Osteoblast (primary cell): ENCODE results near the gene DCAF6. TPM values are rescaled to one million over a fixed set of nuclear protein-coding genes. Genes with fewer than 3 reads are reported as not detected.

Experiments used
- DNase-seq: peaks from one replicate; pipeline ENCODE4 v3.0.0; 2011; ENCODE audit warnings: low spot score, mixed read lengths; ENCODE audit not compliant: insufficient read length; ENCODE audit errors: missing footprints
- H2AFZ ChIP-seq: 2 replicates; pipeline ENCODE4 v1.6.0; 2011; ENCODE audit warnings: mild to moderate bottlenecking, low read length
- H3K27ac ChIP-seq: 2 replicates; pipeline ENCODE4 v1.5.1; 2011; ENCODE audit warnings: mild to moderate bottlenecking, low read depth, low read length, moderate library complexity
- H3K27me3 ChIP-seq: 2 replicates; pipeline ENCODE4 v1.6.0; 2012; ENCODE audit warnings: mild to moderate bottlenecking, control low read depth, inconsistent platforms, low read length, moderate library complexity; ENCODE audit not compliant: insufficient read depth
- H3K36me3 ChIP-seq: 2 replicates; pipeline ENCODE4 v1.5.1; 2011; ENCODE audit warnings: mild to moderate bottlenecking, low read length, control low read depth, moderate library complexity; ENCODE audit not compliant: insufficient read depth
- H3K4me1 ChIP-seq: 2 replicates; pipeline ENCODE4 v1.5.1; 2011; ENCODE audit warnings: mild to moderate bottlenecking, low read length, control low read depth, moderate library complexity; ENCODE audit not compliant: insufficient read depth
- H3K4me2 ChIP-seq: 2 replicates; pipeline ENCODE4 v1.6.0; 2011; ENCODE audit warnings: mild to moderate bottlenecking, low read length; ENCODE audit not compliant: insufficient read depth
- H3K4me3 ChIP-seq: fragments of 200-600 bp; sonication (generic); 3 replicates; pipeline ENCODE4 v1.5.1; 2012; ENCODE audit warnings: mild to moderate bottlenecking, low read length, inconsistent platforms; ENCODE audit not compliant: insufficient read depth
- H3K79me2 ChIP-seq: 2 replicates; pipeline ENCODE4 v1.6.0; 2012; ENCODE audit warnings: mild to moderate bottlenecking, low read length, control low read depth, inconsistent platforms; ENCODE audit not compliant: insufficient read depth
- H3K9me3 ChIP-seq: 2 replicates; pipeline ENCODE4 v1.5.1; 2011; ENCODE audit warnings: low read depth, low read length, control low read depth
- H4K20me1 ChIP-seq: 2 replicates; pipeline ENCODE4 v1.6.0; 2012; ENCODE audit warnings: mild to moderate bottlenecking, low read length, control low read depth; ENCODE audit not compliant: insufficient read depth
- CTCF ChIP-seq: IDR thresholded peaks from 2 replicates; pipeline ENCODE4 v1.5.1; 2011; ENCODE audit warnings: mild to moderate bottlenecking, low read depth, low read length, moderate library complexity; ENCODE audit errors: extremely low read depth
- total RNA-seq: library from RNA; depleted of rRNA; stranded (reverse); fragments of >200 nt; gene quantifications from 2 replicates; pipeline ENCODE4 v1.2.3, GENCODE V29; 2012

The DCAF6 gene
- total RNA-seq, 1 donor: 91.6 TPM

DNA sequence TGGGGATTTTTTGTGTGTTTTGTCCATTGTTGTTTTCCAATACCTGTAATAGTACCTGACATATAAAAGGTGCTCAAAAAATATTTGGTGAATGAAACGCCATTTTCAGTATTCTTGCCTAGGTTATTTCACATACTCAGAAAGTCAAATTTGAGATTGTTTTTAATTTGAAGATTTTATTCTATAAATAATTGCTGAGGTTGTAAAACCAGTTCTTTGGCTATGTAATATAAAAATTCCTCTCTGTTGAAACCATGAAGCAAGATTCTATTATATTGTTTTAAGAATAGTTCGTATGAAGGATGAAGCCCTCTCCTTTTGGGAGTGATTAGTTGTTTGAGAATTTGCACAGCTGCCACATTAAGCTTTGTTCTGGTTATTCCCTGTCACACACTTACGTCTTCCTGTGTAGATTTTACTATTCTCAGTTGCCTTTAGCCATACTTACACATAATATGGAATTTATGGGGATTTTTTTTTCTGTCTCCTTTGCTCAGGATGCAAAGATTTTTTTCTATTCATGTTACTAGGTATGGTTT, 60.6 kb downstream of the DCAF6 start:
- no peak overlapping the region for H3K4me2 ChIP-seq

DNA sequence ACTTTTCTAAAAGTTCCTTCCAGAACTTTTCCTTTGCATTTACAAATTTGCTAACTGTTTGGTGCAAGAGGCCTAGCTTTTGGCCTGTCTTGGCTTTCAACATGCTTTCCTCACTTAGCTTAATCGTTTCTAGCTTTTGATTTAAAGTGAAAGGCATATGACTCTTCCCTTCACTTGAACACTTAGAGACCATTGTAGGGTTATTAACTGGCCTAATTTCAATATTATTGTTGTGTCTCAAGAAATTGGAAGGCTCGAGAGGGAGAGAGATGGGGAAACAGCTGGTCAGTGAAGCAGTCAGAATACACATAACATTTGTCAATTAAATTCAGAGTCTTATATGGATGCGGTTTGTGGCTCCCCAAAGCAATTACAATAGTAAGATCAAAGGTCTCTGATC, 63.4 kb downstream of the DCAF6 start:
- TF ChIP-seq CTCF: no peak

More for the DNA sequence above, 60.6 kb downstream of the DCAF6 start:
- Histone ChIP-seq H3K9me3 (no peaks in the 10 kb centered on the region), H4K20me1 (no peaks in the 10 kb centered on the region), H3K27me3 (no peaks in the 10 kb centered on the region), H3K4me3 (no peak overlapping the region), H3K36me3 (peaks cover 30% of the 10 kb centered on the region), H3K27ac (no peak overlapping the region), H3K4me1 (no peaks in the 10 kb centered on the region), H2AFZ (no peak overlapping the region), H3K79me2 (peaks cover 2% of the 10 kb centered on the region)
- no peak for TF ChIP-seq CTCF
- no peak for DNase-seq

DNA sequence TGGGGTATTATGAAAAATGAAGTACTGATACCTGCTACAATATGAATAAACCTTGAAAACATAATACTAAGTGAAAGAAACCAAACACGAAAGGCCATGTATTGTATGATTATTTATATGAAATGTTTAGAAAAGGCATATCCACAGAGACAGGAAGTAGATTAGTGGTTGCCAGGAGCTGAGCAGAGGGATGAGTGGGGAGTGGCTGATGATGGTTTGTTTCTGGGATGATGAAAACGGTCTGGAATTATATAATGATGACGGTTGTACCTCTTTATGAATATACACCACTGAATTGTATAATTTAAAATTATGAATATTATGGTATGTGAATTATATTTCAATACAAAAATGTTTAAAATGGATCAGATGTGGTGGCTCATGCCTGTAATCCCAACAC, 64.2 kb downstream of the DCAF6 start:
- no peaks in the 10 kb centered on the region for H3K27me3 ChIP-seq
- DNase-seq: no peak
- no peak for TF ChIP-seq CTCF
- H3K4me2 ChIP-seq: no peak overlapping the region
- no peaks in the 10 kb centered on the region for H3K4me1 ChIP-seq
- no peaks in the 10 kb centered on the region for H4K20me1 ChIP-seq
- peaks cover 2% of the 10 kb centered on the region for H3K79me2 ChIP-seq
- H3K27ac ChIP-seq: no peak overlapping the region
- no peaks in the 10 kb centered on the region for H3K9me3 ChIP-seq
- peaks cover 25% of the 10 kb centered on the region for H3K36me3 ChIP-seq
- no peak overlapping the region for H2AFZ ChIP-seq
- no peak overlapping the region for H3K4me3 ChIP-seq

More for the DNA sequence above, 63.4 kb downstream of the DCAF6 start:
- Histone ChIP-seq H3K79me2 (peaks cover 2% of the 10 kb centered on the region), H4K20me1 (no peaks in the 10 kb centered on the region), H3K27ac (no peak overlapping the region), H3K4me1 (no peaks in the 10 kb centered on the region), H2AFZ (no peak overlapping the region), H3K4me2 (no peak overlapping the region), H3K9me3 (no peaks in the 10 kb centered on the region), H3K36me3 (peaks cover 21% of the 10 kb centered on the region), H3K27me3 (no peaks in the 10 kb centered on the region), H3K4me3 (no peak overlapping the region)
- no peak for DNase-seq

- H3K36me3 ChIP-seq: peaks cover 25% of the 10 kb centered on the region
- no peaks in the 10 kb centered on the region for H4K20me1 ChIP-seq
- H3K27ac ChIP-seq: no peak overlapping the region
- no peak for DNase-seq
- peaks cover 2% of the 10 kb centered on the region for H3K79me2 ChIP-seq
- no peak overlapping the region for H2AFZ ChIP-seq
- H3K9me3 ChIP-seq: no peaks in the 10 kb centered on the region
- H3K4me1 ChIP-seq: no peaks in the 10 kb centered on the region
- no peak for TF ChIP-seq CTCF
- H3K4me3 ChIP-seq: no peak overlapping the region
- H3K4me2 ChIP-seq: no peak overlapping the region
- H3K27me3 ChIP-seq: no peaks in the 10 kb centered on the region
Measured at GRCh38 chr1:168001213-168001612, 64.7 kb downstream of the DCAF6 start.
